Testis (tissue), 3 donors: Measurements from ENCODE around the gene PLCH2. TPM values are rescaled to one million over a fixed set of nuclear protein-coding genes. Genes with fewer than 3 reads are reported as not detected.

ENCODE experiments used
- DNase-seq: peaks from one replicate; pipeline ENCODE4 v3.0.0-alpha.2; 2019
- H3K27ac ChIP-seq, 2 donors: fragments of 200-600 bp; sonication (generic); one replicate each; pipeline ENCODE4 v1.5.1; 2019
- H3K27me3 ChIP-seq: fragments of 200-600 bp; sonication (generic); one replicate; pipeline ENCODE4 v1.5.1; 2019
- H3K36me3 ChIP-seq: fragments of 200-600 bp; sonication (generic); one replicate; pipeline ENCODE4 v1.5.1; 2017; ENCODE audit warnings: low read depth; ENCODE audit errors: missing control alignments
- H3K4me1 ChIP-seq: fragments of 200-600 bp; sonication (generic); one replicate; pipeline ENCODE4 v1.5.1; 2019
- H3K4me3 ChIP-seq, 2 donors: fragments of 200-600 bp; sonication (generic); one replicate each; pipeline ENCODE4 v1.5.1; 2017 to 2019
- H3K9me3 ChIP-seq: fragments of 200-600 bp; sonication (generic); one replicate; pipeline ENCODE4 v1.5.1; 2017
- CTCF ChIP-seq, 3 experiments: fragments of 450-650 bp in 2 of 3; fragments of 200-600 bp in 1 of 3; sonication (generic) in 1 of 3; IDR thresholded peaks; one replicate each; pipeline ENCODE4 v1.5.1; 2016 to 2019; ENCODE audit warnings: antibody characterized with exemption in 3 of 3, mild to moderate bottlenecking in 2 of 3, moderate library complexity in 1 of 3
- POLR2A ChIP-seq: fragments of 450-650 bp; IDR thresholded peaks from one replicate; pipeline ENCODE4 v1.6.1; 2017; ENCODE audit warnings: antibody characterized with exemption, mild to moderate bottlenecking, moderate library complexity
- WGBS, 2 donors: methylation state at CpG; one replicate each; pipeline ENCODE4 v1.1.5; 2018; 5-methylcytosine and 5-hydroxymethylcytosine counted together
- intact Hi-C: fragments of 100-400 bp; cut with DNase I; formaldehyde crosslinking; loops from one replicate; pipeline ENCODE4 v1.15.1; 2023; ENCODE audit warnings: low total_unique reads
- polyA plus RNA-seq: library from polyadenylated mRNA; stranded (reverse); fragments of 350-450 nt; fragmentation: Illumina TruSeq; extraction: RNeasy Lipid Tissue Mini Kit (QIAGEN cat#74804); gene quantifications from one replicate; pipeline ENCODE4 v1.2.3, GENCODE V29; 2014; ENCODE audit warnings: low read depth, low replicate concordance; ENCODE audit not compliant: insufficient read depth
- total RNA-seq, 2 donors: library from RNA; depleted of rRNA; stranded (reverse); fragments of >200 nt; gene quantifications; one replicate each; pipeline ENCODE4 v1.2.3, GENCODE V29; 2016

Gene PLCH2
- total and polyA plus RNA-seq, 3 donors from 2014 or later: 2.7 to 6.5 (median 5.7) TPM

GRCh38 chr1:2435746-2436355, 40.2 kb upstream of the PLCH2 start:
- 70 to 82% methylated on average over 2 of the region's 2 CpGs for WGBS, 2 donors
- no peaks in the 10 kb centered on the region for H3K27me3 ChIP-seq
- H3K4me1 ChIP-seq: no peaks in the 10 kb centered on the region
- H3K9me3 ChIP-seq: no peaks in the 10 kb centered on the region
- H3K4me3 ChIP-seq: no peak overlapping the region
- no peaks in the 10 kb centered on the region for H3K36me3 ChIP-seq
- TF ChIP-seq CTCF (IDR thresholded peaks at IDR 0.05): no peak
- H3K27ac ChIP-seq: no peak overlapping the region
- no peak for DNase-seq
- intact Hi-C loops: no loop called here

- no peak for TF ChIP-seq POLR2A
- no peak for TF ChIP-seq CTCF (IDR thresholded peaks at IDR 0.05)
- no peaks in the 10 kb centered on the region for H3K4me1 ChIP-seq
- WGBS, 2 donors: 83% methylated on average over 7 of the region's 7 CpGs; no CpG with 5 or more reads in 1 of the 2 donors
- H3K27ac ChIP-seq: no peak overlapping the region
- H3K4me3 ChIP-seq: no peak overlapping the region
- no peak for DNase-seq
- no peaks in the 10 kb centered on the region for H3K36me3 ChIP-seq
- H3K27me3 ChIP-seq: no peaks in the 10 kb centered on the region
- intact Hi-C loops: no loop called here
- no peaks in the 10 kb centered on the region for H3K9me3 ChIP-seq
Measured at GRCh38 chr1:2436876-2437275, 39.2 kb upstream of the PLCH2 start.

- 89 to 93% methylated on average over 11 to 15 of the region's 15 CpGs for WGBS, 2 donors
- Histone ChIP-seq H3K27me3 (no peaks in the 10 kb centered on the region), H3K27ac (no peak overlapping the region), H3K4me3 (no peak overlapping the region), H3K36me3 (no peaks in the 10 kb centered on the region), H3K9me3 (no peaks in the 10 kb centered on the region), H3K4me1 (peaks cover under 1% of the 10 kb centered on the region)
- intact Hi-C loops: no loop called here
- no peak for DNase-seq
- no peak for TF ChIP-seq CTCF (IDR thresholded peaks at IDR 0.05)
- TF ChIP-seq POLR2A: no peak
Measured at GRCh38 chr1:2437617-2438016, 38.5 kb upstream of the PLCH2 start.

- WGBS, 2 donors: 75% methylated on average over 15 of the region's 15 CpGs; no CpG with 5 or more reads in 1 of the 2 donors
- H3K9me3 ChIP-seq: no peaks in the 10 kb centered on the region
- TF ChIP-seq CTCF (IDR thresholded peaks at IDR 0.05) (no peak), POLR2A (no peak)
- peaks cover 4% of the 10 kb centered on the region for H3K4me1 ChIP-seq
- no peaks in the 10 kb centered on the region for H3K36me3 ChIP-seq
- intact Hi-C loops: no loop called here
- DNase-seq: no peak
- no peaks in the 10 kb centered on the region for H3K27me3 ChIP-seq
- H3K27ac ChIP-seq: no peak overlapping the region
- no peak overlapping the region for H3K4me3 ChIP-seq
Measured at GRCh38 chr1:2438038-2438437, 38.1 kb upstream of the PLCH2 start.

- H3K27me3 ChIP-seq: no peaks in the 10 kb centered on the region
- TF ChIP-seq CTCF (IDR thresholded peaks at IDR 0.05): no peak
- TF ChIP-seq POLR2A: no peak
- intact Hi-C loops: no loop called here
- no peak for DNase-seq
- H3K4me3 ChIP-seq: no peak overlapping the region
- no peaks in the 10 kb centered on the region for H3K9me3 ChIP-seq
- WGBS, 2 donors: 92 to 93% methylated on average over 14 of the region's 14 CpGs
- no peak overlapping the region for H3K27ac ChIP-seq
- no peaks in the 10 kb centered on the region for H3K36me3 ChIP-seq
- peaks cover 5% of the 10 kb centered on the region for H3K4me1 ChIP-seq
Measured at GRCh38 chr1:2438641-2439040, 37.4 kb upstream of the PLCH2 start.
